HuH-7.5 (cell line): ENCODE data around the gene FOLR2.
"Not testable (repeated sequence)": the region's sequence is repeated elsewhere in the genome, so short reads cannot be mapped to it uniquely, and the experiment has no call there.

ENCODE experiments used
- DNase-seq: peaks from one replicate; pipeline ENCODE4 v3.0.0; 2011; ENCODE audit warnings: low spot score

The FOLR2 gene

DNA sequence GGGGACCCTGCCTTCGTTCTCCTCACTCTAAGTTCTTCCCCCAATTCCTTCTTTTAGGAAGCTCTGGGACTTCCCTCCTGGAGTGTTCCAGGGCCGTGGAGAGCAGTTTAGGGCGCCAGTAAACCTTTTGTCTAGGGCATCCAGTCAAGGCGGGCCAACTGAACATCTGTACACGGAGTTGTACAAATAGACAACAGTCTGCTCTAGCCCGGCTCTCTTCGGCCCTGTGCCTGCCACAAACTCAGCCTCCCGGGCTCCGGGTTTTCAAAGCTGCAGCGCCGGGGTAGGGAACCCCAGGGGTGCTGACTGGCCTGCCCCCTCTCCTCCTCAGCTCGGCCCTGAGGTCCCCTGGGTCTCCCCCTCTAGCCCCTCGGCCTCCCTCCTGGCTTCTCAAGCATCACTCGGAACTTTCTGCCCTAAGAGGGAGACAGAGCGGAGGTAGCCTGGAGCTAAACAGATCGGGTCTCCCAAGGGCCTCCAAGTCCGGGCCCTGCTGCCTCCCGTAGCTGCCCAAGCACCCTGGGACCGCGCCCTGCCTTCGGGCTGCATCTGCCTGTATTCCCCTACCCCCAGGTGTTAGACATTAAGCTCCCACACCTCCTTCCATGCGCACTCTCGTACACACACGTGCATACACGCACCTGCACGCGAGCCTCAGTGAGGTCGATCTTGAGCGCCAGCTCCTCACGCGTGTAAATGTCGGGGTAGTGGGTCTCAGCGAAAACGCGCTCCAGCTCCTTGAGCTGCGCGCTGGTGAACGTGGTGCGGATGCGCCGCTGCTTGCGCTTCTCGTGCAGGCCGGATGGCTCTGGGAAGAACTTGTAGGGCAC lies 24.1 kb downstream of the FOLR2 start:
- no peak for DNase-seq

DNA sequence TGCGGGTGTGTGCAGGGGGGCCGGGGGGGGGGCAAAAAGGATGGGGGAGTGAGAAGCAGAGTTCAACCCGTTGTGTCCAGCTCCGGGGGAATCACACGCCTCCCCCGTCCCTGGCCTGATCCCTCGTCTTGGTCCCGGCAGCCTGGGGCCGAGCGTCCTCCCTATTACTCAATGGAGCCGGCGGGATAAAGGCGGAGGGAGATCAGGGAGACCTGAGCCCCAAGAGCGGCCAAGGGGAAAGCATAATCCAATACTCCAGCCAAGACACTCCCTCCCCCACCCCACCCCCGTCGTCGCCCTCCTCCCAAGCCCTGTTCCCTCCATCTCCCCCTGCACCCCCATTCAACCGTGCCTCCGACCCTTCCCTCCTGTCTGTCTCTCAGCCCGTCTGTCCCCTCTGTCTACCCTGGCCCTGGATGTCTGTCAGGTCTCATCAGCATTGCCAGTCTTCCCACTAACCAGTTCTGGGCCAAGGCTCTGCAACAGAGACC lies 24.7 kb downstream of the FOLR2 start:
- DNase-seq, result no peak

DNA sequence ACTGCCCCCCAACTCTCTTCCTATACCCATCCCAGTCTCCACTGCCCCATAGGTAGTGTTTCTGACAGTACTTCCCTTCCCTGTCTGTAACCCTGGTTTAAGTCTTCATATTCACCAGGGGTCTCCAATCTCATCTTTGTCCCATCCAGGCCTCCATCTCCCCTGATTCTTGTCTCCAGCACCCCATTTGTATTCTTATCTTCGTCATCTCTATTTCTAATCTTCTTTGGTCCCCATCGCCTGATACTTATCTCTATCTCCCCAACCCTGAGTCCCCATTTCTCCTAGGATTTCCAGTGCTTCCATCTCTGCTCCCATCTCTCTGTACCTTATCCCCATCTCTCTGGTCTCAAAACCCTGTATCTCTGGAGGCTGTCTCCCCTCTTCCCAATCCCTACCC lies 25.5 kb downstream of the FOLR2 start:
- DNase-seq, result no peak

DNA sequence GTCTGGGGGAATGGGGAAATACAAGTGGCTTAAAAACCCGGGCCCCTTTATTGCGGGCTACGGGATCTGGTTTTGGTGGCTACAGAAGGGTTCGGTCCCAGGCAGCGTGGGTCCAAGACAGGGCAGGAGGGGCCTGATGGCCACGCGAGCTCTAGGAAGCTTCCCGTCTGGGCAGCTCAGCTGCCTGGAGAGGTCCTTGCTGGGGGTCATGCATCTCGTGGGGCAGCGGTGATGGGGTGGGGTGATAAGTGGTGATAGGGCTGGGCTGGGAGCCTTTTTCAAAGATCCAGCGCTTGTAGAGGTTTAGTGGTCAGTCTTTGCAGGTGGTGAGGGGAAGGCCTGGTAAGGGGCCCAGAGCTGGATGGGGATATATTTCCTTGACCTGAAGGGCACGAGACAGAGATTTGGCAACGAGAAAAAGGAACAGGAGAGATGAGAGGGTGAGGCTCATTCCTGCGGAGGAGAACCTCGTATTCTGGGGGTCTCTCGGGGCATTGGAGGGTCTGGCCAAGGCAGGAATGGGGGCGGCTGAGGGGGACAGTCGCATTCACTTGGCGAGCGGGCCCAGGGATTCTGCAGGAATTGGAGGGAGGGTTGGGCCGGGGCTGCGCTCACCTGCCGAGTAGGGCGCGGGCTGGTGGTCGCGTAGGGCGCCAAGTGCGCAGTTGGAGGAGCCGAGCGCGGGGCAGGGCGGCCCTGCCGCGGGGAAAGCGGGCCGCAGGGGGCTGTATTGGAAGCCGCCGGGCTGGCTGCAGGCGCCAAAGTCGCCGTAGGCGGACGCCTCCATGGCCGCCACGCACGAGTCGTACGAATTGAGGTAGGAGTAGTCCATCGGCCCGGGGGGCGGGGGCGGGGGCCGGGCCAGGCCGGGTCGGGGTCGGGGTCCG lies 26.8 kb downstream of the FOLR2 start:
- DNase-seq, result no peak

DNA sequence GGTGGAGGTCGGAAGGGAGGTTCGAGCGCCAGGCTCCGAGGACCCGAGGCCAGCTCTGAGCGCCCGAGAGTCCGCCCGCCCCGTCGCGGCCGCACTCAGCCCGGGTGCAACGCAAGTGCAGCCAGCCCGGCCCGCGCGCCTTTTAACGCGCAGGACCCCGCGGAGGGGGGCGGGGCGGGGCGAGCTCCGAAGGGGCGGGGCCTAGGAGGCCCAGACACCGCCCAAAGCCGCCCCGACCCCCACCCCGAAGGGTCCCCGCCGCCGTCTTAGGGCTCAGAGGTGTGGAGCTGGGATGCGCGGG lies 27.4 kb downstream of the FOLR2 start, which contains the start of gene PHOX2A:
TSS of gene PHOX2A (minus strand) at position 117 of the 301 bp plus-strand sequence. CDS start 172 bp downstream, outside the sequence.
- DNase-seq, result no peak

DNA sequence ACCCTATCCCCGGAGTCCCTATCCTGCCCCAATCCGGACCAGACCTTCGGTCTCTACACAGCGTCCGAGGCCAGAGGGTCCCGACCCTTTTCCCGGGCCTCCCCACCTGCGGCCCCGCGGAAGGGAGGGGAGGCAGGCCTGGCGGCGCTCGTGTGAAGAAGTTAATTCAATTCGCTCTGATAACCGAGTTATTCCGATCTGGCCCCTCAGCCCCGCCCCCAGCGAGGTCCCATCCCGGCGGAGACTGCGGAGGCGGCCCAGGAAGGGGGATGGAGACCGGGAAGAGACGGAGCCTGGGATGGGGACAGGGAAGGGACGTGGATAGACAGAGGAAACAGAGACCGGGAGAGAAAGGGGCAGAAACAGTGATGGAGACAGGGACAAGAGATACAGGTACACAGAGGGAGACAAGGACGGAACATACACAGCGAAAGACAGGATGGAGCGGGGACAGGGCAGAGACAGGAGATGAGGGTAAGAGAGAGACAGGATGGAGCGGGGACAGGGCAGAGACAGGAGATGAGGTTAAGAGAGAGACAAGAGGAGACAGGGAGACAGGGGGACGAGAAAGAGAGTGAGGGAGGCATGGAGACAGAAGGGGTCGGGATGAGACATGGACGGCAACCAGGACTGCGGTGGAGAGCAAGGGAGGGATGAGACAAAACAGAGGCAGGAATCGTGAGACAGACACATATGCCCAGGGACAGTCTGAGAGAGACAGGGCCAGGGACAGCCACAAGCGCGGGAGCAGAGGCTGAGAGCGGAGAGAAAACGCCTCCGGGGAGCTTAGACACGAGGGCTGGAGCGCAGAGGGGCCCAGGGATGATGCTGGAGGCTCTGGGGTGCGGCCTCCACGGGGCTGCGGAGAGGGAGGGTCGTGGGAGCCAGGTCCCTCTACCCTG lies 28.0 kb downstream of the FOLR2 start:
- no peak for DNase-seq

DNA sequence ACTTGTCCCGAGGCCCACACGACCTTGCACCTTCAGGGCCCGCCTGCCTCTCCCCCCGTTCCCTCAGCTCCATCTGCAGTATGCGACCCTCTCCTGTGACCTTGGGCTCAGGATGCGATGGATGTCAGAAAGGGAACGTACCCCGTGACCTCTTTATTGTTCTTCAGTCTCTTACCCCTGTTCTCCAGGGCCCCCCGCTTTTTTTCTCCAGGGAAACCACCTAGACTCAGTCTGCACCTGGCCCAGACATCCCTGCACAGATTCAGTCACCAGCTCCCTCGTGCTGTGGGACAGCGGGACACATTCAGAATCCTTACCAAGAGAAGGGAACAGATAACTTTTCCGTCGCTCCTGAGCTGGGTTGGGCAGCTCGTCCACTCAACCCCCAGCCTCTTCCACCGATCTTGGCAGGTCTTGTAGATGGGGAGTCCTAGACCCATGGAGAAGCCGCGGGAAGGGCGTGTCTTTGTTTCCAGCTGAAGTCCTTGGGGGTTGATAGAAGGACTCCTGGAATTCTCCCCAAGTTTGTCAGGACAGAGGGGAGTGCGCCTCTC lies 28.7 kb downstream of the FOLR2 start:
- no peak for DNase-seq

DNA sequence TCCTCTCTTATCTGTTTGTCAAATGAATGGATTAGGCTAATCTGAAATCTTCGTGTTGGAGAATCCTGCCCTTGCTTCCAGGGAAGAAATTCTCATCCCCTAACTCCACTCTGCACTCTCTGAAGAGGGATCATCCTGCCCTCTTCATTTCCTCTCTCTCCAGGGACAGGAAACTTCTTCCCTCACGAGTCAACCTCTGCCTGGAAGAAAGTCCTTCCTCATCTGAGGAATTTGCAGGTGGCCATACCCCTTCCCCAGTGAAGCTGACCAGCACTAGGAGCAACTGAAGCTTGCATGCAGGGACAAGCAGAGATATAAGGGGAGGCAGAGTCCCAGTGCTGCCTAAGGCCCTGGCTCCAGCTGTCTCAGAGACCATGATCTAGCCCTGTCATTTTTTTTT lies 31.0 kb downstream of the FOLR2 start:
- DNase-seq, result no peak

DNA sequence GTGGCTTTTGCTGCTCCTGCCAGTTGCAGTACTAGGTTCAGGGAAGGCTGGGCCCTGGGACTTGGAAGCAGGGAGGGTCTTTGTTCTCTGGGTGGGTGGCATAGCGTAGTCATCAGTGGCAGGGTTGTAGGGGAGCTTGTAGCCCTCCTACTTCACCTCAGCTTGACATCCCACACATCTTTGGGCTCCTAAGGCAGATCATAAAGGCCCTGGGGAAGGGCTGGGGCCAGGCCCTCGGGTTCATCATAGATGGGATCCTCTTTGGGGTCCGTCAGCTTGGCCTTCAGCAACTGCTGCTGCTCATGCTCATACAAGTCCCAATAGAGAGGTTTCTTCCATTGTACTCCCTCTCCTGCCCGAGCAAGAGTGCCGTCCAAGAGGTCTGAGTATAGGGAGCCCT lies 33.4 kb downstream of the FOLR2 start:
- no peak for DNase-seq

DNA sequence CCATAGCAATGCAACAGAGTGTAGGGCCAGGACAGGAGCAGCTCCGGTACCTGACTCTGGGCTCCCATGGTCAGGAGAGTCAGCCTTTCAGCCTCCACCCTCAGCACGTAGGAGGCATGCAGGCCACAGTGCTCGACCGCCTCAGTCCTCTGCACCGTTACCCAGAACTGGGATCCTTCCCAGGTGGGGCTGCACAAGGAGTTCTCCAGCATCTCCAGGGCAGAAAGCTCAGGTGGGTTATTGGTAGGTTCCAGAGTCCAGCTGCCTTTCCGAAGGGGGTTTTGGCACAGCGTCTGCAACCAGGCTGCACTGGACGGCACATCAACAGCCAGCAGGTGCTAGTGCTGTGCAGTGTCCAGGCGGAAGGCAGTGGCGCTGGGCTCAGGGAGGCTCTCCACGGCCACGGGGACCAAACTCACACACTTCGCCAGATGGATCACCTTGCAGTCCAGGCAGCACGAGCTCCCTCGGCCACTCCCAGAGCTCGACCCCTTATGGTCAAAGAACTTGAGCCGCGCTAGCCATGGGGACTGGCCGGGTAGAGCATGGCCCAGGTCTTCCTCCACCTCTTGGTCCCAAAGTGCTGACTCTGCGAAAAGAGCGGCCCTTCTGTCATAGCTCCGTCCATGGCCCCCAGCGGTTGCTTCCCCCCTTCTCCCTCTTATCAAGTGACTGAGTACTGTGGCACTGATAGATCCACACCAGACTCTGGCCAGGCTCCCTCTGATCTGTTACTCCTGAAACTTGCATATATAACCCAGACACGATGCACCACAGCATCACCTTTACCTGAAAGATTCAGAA lies 34.3 kb downstream of the FOLR2 start:
- no peak for DNase-seq

DNA sequence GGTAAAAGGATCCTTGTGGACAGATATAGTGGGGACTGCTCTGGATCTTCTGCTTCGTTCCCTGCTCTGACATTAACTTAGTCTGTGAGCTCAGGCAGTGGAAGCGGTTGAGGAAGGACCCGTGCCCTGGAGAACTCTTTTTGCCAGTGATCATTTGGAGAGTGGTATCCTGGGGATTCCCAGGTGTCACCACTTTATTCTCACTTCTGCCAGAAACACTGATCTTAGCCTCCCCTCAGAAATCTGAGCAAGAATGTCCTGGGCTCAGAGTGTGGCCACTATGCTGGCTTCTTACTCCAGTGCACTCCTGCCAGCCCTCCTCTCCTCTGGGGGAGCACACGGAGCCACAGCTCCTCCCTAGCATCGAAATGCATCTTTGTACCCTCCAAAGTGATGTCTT lies 35.0 kb downstream of the FOLR2 start:
- DNase-seq, result no peak

DNA sequence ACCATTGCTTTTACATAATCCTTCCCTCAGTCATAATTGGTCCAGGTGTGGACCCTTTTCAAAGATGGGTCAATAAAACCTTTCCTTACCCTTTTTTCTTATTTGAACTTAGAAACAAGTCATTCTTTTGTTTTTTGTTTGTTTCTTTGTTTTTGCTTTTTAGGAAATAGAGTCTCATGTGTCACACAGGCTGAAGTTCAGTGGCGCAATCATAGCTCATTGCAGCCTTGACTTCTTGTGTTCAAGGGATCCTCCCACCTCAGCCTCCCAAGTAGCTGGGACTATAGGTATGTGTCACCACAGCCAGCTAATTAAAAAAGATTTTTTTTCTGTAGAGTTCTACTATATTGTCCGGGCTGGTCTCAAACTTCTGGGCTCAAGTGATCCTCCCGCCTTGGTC lies 36.8 kb downstream of the FOLR2 start:
- DNase-seq, result no peak

DNA sequence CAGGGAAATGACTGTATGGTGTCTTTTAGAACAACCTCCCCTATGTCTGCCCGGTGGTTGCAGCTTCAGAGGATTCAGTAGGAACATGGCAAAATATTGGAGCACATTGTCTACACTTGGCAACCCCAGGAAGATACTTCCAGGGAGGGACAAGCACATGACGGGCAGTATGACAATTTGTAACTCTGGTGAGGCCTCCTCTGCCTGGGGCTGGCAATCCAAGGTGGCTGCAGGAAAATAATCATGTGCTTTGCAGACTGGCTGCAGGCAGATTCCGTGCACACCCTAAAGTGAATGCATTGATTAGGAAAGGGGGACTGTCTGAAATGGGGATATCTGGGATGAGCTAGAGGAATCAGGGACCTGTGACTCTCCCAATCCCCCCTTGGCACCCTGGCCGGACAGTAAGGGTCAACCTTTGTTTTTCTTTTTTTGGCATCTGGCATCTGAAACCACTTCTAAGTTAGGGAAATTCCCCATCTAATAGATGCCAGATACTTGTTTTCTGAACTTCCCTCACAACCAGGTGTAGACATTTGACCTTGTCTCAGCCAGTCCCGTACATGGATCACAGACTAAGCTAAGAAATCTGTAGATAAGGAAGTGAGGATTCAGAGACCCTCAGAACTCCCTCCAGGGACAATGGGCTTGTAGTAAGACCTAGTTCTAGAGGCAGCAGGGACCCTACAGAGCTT lies 37.9 kb downstream of the FOLR2 start:
- DNase-seq, result no peak

DNA sequence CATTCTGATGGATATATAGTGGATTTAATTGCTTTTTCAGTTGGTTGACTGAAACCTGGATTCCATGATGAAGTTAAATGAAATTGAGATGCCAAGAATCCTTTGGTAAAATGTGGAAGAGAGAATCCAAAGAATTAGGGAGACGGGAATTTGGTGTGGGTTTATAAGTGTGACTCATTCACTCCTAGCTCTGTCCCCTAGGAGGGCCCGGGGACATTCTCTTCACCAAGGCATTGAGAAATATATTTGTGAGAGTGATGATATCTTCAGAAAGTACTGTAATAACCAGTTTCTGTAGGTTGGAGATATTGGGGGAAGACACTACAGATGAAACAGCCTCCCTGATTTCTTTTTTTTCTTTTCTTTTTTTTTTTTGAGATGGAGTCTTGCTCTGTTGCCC lies 41.0 kb downstream of the FOLR2 start:
- DNase-seq, result no peak

DNA sequence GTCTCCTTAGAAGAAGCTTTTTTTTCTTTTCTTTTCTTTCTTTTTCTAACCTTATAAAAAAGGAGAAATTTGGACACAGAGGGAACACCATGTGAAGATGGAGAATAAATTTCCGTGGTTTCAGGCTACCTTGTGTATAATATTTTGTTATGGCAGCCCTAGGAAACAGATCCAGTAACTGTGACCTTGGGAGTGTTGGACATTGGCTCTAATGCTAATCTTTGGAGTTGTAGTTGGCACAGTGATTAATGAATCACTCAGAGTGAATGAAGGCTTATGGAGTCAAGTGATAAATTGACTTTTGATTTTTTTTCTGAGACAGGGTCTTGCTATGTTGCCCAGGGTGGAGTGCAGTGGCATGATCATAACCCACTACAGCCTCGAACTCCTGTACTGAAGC lies 42.9 kb downstream of the FOLR2 start:
- no peak for DNase-seq

DNA sequence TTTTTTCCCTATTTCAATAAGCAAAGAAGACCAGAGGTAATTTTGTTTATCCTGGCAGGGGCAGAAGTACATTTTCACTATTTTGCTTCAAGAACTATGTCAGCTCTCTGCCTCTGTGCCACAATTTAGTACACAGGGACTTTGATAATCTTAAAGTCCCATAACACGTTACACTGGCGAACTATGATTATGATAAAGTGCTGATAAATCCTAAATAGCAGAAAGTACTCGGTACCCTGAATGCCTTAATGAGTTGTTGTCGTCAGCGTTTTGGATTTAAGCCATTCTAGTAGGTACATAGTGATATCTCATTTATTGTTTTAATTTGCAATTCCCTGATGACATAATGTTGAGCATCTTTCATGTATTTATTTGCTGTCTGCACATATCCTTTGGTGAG lies 44.0 kb downstream of the FOLR2 start:
- no peak for DNase-seq

DNA sequence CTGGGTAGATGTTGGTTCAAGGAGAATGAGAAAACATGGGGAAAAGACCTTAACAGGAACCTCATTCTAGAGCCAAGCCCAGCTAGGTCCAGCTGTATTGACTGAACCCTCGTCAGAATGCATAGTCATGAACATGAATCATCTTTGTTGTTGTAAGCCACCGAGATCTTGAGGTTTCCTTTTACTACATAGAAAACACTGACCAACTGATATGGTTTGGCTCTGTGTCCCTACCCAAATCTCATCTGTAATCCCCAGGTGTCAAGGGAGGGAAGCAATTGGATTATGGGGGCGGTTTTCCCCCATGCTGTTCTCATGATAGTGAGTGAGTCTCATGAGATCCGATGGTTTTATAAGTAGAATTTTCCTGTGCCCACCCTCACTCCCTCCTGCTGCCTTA lies 46.8 kb downstream of the FOLR2 start:
- DNase-seq, result no peak

DNA sequence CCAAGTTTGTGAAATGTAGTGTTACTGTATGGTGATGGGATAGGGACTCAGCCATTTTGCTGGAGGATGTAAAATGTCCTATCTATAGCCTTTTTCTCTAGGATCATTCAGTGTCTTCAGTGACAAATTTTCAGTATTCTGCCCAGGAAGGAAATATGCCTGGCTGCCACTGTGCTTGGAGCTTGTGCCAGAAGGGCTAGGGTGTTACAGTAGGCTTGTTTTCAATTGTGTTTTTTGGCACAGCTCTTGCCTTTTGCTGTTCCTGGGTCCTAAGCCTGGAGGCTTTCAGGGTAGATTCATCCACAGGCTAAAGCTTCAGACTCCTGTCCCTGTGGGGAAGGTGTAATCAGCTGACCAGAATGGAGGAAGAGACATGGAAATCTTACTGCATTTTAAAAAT lies 49.4 kb downstream of the FOLR2 start:
- no peak for DNase-seq

DNA sequence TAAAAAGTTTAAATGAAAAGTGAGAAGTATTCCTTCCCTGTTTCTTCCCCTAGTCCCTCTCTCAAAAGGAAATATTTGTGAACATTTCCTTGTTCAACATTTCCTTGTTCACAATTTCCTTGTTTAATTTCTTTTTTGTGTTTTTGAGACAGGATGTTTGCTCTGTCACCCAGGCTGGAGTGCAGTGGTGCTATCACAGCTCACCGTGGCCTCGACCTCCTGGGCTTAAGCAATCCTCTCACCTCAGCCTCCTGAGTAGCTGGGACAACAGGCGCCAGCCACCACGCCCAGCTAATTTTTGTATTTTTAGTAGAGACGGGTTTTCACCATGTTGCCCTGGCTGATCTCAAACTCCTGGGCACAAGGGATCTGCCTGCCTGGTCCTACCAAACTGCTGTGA lies 50.4 kb downstream of the FOLR2 start:
- DNase-seq, result not testable (repeated sequence)

DNA sequence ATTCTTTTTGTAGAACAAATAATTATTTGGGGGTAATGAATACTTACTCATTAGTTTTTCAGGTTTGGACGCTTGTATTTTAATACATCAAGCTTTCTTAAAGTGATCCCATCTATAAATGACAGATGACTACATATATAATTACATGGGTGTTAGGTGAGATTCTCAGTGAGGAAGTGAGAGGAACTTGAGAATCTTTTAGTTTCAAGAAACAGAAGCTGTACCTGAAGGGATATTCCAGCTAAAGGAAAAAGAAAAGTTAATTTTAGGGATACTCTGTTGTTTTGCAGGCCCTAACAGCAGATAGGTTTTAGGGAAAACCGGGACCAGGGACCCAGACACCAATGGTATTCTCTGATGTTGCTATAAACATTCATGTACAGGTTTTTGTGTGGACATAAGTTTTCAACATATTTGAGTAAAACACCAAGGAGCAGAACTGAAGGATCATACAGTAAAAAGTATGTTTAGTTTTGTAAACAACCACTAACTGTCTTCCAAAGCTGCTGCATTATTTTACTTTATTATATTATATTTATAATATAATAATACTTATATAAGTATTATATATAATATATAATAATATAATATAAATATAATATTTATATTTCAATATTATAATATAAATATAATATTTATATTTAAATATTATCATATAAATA lies 51.5 kb downstream of the FOLR2 start:
- no peak for DNase-seq
